NCI-H1930 (cell line): Measurements from ENCODE around the gene TARS3.

Source experiments
- DNase-seq, 2 experiments: peaks; one replicate each; lab custom pipeline; 2025; lab: John Stamatoyannopoulos, UW

The TARS3 gene

DNA sequence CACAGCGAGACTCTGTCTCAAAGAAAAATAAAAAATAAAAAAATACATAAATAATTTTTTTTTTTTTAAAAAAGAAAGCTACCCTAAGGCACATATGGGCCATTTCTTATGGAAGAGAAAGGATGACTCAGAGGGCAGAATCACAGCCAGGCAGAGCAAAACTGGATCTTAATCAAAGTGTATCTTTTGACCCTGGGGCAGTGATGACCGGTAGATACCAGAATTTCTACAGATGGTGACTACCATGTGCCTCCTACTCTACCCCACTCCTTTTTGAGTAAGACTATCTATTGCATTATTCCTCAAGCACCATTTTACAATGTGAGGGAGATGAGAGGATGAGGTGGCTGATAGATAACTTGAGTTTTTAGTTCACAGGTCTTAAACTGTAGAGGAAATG lies 26.0 kb downstream of the TARS3 start:
- no peak for DNase-seq

GRCh38 chr15:101697488-101697887 lies 26.8 kb downstream of the TARS3 start:
- DNase-seq: no peak

GRCh38 chr15:101696829-101697228 lies 27.4 kb downstream of the TARS3 start:
- no peak for DNase-seq

- no peak for DNase-seq
Observed at GRCh38 chr15:101694261-101694660, 30.0 kb downstream of the TARS3 start.

GRCh38 chr15:101692801-101693598 lies 31.3 kb downstream of the TARS3 start:
- DNase-seq: no peak

DNA sequence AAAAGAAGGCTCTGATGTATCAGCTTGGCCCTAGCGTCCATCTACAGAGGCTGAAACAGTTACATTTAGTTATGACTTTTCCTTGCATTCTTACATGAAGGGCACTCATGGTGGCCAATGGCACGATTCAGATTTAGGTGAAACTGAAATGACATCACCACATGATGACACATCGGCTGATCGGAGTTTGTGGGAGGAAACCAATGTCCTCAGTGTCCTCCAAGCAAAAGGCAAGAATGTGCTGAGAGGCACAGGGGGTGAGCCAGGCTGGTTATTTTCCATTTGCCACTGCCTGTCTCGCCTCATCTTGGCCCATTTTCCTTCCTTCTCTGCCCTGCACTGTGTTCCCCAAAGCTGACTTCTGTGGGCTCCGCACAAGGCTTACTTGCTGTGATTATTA lies 34.4 kb downstream of the TARS3 start:
- DNase-seq: no peak

- DNase-seq: no peak
Observed at GRCh38 chr15:101686718-101687117, 37.6 kb downstream of the TARS3 start.

DNA sequence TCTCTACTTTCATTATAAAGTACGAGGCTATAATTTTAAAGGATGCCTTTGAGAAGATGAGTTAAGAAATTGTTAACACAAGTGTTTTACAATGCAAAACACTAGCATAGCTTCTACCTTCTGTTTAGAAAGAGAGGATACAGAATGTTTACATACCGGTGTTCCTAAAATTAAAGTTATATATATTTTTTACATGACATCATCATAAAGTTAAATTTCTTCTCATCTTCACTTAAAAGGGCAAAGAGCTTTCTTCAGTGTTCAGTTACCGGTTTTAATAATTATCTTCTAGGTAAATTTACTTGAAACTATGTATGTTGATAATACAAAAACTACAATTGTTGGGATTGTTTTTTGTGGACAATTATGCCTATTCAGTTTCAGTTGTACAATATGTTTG lies 39.4 kb downstream of the TARS3 start:
- DNase-seq: no peak

DNA sequence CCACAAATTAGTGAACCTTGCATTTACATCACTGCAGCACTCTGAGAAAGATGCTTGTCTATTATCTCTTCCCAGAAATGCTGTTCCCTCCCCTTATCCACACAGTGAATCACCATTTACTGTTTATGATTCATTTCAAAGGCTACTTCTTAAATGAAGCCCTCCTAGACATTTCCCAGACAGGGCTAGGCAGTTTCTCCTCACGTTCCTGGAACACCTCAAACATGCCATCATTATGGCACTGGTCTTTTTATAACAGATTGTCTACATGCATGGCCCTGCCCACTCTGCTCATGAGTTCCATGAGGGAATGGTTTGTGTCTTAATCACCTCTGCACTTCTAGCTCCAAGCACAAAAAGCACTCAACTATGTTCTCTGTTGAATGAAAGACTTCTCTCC lies 39.9 kb downstream of the TARS3 start:
- no peak for DNase-seq

GRCh38 chr15:101679806-101680205 lies 44.5 kb downstream of the TARS3 start:
- no peak for DNase-seq

DNA sequence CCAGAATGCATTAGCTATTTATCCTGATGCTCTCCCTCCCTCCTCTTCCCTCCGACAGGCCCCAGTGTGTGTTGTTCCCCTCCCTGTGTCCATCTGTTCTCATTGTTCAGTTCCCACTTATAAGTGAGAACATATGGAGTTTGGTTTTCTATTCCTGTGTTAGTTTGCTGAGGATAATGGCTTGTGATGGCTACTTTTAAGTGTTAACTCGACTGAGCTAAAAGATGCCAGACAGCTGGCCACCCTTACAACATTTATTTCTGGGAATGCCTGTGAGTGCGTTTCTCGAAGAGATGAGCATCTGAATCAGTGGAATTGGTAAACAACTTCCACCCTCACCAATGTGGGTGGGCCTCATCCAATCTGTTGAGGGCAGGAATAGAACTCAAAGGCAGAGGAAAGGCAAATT lies 47.3 kb downstream of the TARS3 start:
- DNase-seq: no peak

- no peak for DNase-seq
Observed at GRCh38 chr15:101675796-101676582, 48.3 kb downstream of the TARS3 start.

DNA sequence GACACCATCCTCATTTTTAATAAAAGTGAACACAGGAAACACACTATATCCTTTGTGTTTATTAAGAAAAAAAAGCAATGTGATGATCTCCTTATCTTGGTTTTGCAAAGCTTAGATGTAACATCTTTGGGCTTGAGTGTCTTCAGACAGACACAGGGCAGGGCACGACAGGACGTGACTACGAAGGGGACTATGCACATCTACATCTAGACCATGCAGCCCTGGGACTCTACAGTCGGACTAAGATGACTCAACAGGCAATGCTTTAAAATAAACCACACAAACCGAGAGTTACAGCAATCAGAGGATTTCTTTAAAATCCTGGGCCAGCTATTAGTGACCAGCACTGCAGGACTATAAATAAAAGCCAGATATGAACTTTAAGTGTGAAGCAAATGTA lies 49.3 kb downstream of the TARS3 start:
- DNase-seq: no peak

DNA sequence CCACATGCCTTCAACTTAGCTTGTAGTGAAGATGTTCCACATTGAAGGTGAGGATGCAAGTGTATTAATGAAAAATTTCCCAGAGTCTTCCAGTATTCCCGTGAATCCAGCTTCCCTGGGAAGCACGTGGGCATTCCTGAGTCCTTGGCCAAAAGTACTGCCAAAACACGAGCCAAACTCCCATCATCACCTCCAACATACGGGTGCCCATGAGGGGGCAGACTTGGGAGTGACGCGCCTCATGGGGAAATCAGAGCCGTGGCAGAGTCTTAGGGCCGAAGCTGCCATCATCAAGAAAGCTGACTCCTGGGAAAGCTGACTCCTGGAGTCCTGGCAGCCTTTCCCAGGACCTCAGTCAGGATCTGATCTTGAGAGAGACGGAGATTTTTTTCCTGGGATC lies 52.0 kb downstream of the TARS3 start:
- DNase-seq: no peak

GRCh38 chr15:101669744-101670143 lies 54.5 kb downstream of the TARS3 start:
- no peak for DNase-seq

GRCh38 chr15:101667881-101668280 lies 56.4 kb downstream of the TARS3 start:
- DNase-seq: no peak

GRCh38 chr15:101664303-101664913 lies 59.9 kb downstream of the TARS3 start:
- DNase-seq: no peak

GRCh38 chr15:101662203-101662602 lies 62.1 kb downstream of the TARS3 start:
- DNase-seq: no peak

DNA sequence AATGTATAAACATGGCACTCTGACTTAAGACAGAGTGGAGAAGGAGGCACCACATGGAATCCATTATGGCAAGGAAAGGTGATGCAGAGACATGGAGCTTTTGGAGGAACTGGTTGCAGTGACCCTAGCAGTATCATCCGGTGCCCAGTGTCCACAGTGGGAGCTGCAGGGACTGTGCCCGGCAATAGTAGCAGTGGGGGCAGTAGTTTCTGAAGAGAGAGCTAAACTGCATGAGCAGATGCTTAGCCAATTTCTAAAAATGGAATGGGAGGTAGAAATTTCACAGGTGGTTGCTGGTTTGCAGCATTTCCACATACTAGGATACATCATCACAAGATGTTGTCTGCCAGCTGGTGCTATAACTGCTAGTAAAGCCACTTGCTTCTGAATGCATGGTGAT lies 64.3 kb downstream of the TARS3 start:
- no peak for DNase-seq

DNA sequence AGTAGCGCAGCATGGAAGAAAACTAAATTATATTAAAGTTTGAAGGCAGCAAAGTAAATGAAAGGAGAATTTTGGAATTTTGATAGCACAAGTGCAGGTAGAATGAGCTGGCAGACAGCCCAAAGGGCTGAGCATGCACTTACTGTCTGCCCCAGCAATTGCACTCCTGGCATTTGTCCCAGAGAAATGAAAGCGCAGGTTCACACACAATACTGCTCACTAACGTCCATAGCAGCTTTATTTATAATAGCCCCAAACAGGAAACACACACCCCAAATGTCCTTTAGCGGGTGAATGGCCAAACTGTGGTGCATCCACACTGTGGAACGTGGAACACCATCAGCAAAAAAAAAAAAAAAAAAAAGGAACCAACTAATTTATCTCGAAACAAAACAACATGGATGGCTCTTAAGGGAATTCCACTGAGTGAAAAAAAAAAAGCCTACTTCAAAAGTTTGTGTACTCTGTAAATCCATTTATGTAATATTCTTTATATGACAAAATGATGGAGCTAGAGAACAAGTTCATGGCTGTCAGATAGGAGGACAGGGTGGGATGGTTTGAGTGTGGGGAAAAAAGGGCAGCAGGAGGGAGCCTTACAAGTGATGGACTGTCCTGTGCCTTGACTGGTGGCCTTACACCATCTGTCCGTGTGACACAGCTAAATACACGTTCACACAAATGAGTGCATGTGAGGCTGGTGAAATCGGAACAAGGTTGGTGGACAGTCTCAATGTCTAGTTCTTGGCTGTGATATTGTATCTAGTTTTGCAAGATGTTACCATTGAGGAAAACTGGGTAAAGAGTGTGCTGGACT lies 66.1 kb downstream of the TARS3 start:
- DNase-seq: no peak

DNA sequence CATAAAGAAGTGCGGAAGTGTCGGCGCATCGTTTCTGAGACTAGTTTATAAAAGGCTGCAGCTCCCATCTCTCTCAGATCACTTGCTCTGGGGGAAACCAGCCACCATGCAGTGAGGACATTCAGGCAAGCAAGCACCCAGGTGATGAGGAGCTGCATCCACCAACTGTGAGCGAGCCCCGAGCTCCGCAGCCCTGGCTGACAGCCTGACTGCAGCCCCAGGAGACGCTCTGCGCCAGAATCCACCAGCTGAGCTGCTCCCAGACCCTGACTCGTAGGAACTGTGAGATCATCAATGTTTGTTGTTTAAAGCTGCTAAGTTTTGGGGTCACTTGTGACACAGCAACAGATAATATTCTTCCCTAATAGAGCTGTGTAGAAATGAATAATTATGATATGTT lies 67.1 kb downstream of the TARS3 start:
- no peak for DNase-seq
